ENCODE measurements around the gene NKIRAS1.

DNA sequence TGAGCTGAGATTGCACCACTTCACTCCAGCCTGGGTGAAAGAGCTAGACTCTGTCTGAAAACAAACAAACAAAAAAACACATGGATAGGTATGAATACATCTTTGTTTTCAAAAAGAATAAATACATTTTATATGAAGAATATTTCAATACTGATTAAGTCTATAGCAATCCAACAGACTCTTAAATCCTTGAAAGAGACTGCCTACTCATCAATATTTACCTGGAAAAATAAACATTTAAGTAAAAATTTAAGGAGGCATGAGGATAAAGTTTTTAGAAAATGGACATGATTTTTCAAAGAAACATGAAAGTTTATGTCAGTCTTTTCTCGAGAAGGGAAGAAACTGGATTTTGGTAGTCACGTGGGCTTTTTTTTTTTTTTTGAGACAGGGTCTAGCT lies 5.4 kb downstream of the NKIRAS1 start:
- TF ChIP-seq, protein P1, sequence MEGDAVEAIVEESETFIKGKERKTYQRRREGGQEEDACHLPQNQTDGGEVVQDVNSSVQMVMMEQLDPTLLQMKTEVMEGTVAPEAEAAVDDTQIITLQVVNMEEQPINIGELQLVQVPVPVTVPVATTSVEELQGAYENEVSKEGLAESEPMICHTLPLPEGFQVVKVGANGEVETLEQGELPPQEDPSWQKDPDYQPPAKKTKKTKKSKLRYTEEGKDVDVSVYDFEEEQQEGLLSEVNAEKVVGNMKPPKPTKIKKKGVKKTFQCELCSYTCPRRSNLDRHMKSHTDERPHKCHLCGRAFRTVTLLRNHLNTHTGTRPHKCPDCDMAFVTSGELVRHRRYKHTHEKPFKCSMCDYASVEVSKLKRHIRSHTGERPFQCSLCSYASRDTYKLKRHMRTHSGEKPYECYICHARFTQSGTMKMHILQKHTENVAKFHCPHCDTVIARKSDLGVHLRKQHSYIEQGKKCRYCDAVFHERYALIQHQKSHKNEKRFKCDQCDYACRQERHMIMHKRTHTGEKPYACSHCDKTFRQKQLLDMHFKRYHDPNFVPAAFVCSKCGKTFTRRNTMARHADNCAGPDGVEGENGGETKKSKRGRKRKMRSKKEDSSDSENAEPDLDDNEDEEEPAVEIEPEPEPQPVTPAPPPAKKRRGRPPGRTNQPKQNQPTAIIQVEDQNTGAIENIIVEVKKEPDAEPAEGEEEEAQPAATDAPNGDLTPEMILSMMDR (IDR thresholded peaks at IDR 0.05), result no peak
- TF ChIP-seq POLR2A (IDR thresholded peaks at IDR 0.05), result no peak
